Measurements from ENCODE around the gene CD93. TPM values are rescaled to one million over a fixed set of nuclear protein-coding genes. Genes with fewer than 3 reads are reported as not detected.

CD93 gene
- total and polyA plus RNA-seq, 2 of the 8 experiments (the other 6 are each of a cell fraction or from before 2014, with no cell fraction given), result under 0.01 to 0.07 TPM

GRCh38 chr20:23121751-23122320 is 35.7 kb upstream of the CD93 start (continued):
- TF ChIP-seq PHF8 (conservative IDR thresholded peaks at IDR 0.05; ENCODE audit: low read depth, low read length), result no peak
- no peak for TF ChIP-seq NANOG (IDR thresholded peaks at IDR 0.05; ENCODE audit: insufficient read depth, low read depth, low read length, poor library complexity, severe bottlenecking)

All from H1 (cell line).